Ectodermal cell (in vitro differentiated cells): ENCODE results near the gene ATG5.

Source experiments
- H3K27ac ChIP-seq: 2 replicates; pipeline ENCODE4 v1.7.0; 2013; ENCODE audit warnings: mild to moderate bottlenecking, low read depth, low read length; ENCODE audit not compliant: insufficient read depth, poor library complexity, severe bottlenecking
- H3K27me3 ChIP-seq: 2 replicates; pipeline ENCODE4 v1.7.0; 2013; ENCODE audit warnings: mild to moderate bottlenecking, low read length; ENCODE audit not compliant: insufficient read depth, control insufficient read depth, poor library complexity, severe bottlenecking
- H3K36me3 ChIP-seq: one replicate; pipeline ENCODE4 v1.7.0; 2013; ENCODE audit warnings: low read length; ENCODE audit not compliant: control insufficient read depth, insufficient read depth
- H3K4me1 ChIP-seq: one replicate; pipeline ENCODE4 v1.7.0; 2013; ENCODE audit warnings: low read length; ENCODE audit not compliant: control insufficient read depth, insufficient read depth
- H3K4me3 ChIP-seq: 2 replicates; pipeline ENCODE4 v1.7.0; 2013; ENCODE audit warnings: low read depth, low read length, control low read depth; ENCODE audit not compliant: insufficient read depth
- H3K9me3 ChIP-seq: 2 replicates; pipeline ENCODE4 v1.7.0; 2013; ENCODE audit warnings: mild to moderate bottlenecking, low read length, moderate library complexity; ENCODE audit not compliant: control insufficient read depth
- WGBS, 2 experiments: methylation state at CpG; one replicate each; pipeline ENCODE4 v1.1.7; 2013; ENCODE audit warnings: missing lambda C conversion rate in 2 of 2; 5-methylcytosine and 5-hydroxymethylcytosine counted together

ATG5 gene

DNA sequence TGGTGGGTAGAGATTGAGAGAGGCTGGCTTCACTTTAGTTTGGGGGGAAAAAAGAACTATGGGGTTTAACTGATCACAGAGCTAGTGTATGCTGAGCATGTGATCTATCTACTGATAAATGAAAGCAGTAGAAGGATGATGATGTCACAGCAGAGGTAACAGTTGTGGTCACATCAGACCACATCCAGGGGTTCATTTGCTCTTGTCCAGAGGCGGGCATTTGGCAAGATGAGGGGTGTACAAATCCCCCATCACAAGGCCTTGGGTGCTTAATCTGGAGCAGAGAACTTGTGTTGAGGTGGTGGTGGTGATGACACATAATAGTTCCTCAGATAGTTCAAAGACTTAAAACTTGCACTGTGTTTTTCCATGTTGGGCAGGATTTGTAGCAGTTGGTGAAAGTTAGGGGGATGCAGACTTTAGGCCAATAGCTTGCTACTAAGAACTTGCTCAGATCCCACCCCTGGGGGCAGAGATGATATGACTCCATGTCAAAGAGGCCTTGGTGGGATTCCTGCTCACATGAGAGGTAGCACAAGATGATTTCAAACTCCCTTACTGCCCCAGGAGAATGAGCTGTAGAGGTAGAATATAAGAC lies 176.0 kb downstream of the ATG5 start:
- H3K27ac ChIP-seq, result no peak overlapping the region
- H3K4me1 ChIP-seq, result peaks cover 12% of the 10 kb centered on the region
- H3K27me3 ChIP-seq, result no peaks in the 10 kb centered on the region
- H3K9me3 ChIP-seq, result no peaks in the 10 kb centered on the region
- no peaks in the 10 kb centered on the region for H3K36me3 ChIP-seq
- 88 to 100% methylated on average over 1 of the region's 1 CpG for WGBS, 2 experiments
- no peak overlapping the region for H3K4me3 ChIP-seq

DNA sequence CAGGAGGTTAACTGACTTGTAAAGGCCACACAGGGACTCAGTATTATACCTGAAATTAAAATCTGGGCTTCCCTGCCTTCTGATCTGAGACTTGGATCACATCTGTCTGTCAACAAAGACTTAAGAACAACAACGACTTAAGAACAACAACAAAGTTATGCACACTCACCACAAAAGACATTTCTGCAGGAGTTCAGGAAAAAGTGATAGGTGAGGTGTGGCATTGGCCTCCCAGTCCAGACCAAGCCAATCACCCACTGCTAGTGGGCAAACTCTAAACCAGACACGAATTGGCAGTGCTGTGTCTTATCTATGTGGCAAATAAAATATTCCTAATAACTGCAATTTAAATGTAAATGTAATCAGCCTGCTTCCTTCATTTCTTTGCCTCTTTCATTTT lies 178.1 kb downstream of the ATG5 start:
- Histone ChIP-seq H3K4me3 (no peak overlapping the region), H3K36me3 (no peaks in the 10 kb centered on the region), H3K27ac (no peak overlapping the region), H3K27me3 (no peaks in the 10 kb centered on the region), H3K9me3 (no peaks in the 10 kb centered on the region), H3K4me1 (peaks cover 12% of the 10 kb centered on the region)
- 83% methylated on average over 1 of the region's 2 CpGs; no CpG with 5 or more reads in 1 of the 2 experiments for WGBS, 2 experiments

DNA sequence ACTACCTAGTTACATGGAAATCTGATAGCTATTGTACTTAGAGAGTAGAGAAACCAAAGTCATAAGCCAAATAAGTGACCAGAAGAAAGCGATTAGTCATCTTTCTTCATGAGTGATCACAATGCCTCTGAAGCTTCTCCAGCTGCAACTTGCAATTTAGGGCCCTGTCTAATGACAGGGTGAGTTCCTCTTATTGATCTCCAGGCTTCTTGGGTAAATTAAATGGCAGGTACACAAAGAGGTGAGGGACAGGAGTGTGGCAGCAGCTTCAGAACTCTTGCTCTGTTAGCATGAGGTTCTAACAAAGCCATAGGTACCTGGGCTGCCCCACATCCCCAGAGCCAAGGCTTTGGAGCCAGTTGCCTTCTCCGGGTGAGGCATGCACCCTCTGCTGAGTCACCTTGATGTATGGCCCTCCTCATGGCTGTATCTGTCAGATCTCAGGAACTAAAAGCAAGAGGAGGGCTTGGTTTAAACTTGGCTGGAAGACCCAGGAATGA lies 178.7 kb downstream of the ATG5 start:
- Histone ChIP-seq H3K4me3 (no peak overlapping the region), H3K27ac (no peak overlapping the region), H3K4me1 (peaks cover 12% of the 10 kb centered on the region), H3K9me3 (no peaks in the 10 kb centered on the region), H3K27me3 (no peaks in the 10 kb centered on the region), H3K36me3 (no peaks in the 10 kb centered on the region)
- WGBS, 2 experiments, result 90 to 94% methylated on average over 2 of the region's 2 CpGs

DNA sequence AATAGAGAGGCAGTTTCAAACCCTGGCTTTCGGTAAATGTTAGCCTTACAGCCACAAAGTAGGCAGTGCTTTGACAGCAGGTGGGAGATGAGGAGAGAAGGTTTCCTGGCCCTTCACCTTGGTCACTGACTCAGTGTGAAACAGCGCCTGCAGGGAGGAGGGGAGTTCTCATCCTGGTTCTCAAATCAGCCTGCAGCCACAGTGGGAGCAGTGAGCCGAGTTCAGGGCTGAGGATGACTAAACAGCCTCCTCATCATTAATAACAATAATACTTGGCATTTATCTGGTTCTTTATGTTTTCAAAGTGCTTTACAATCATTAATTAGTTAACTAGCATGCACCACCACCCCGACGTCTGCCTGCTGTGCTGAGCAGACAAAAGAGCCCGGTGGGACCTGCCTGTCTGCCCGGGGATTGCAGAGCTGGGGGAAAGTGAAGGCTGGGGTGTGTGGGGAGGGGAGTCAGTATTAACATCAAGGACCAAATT lies 179.8 kb downstream of the ATG5 start:
- Histone ChIP-seq H3K4me3 (no peak overlapping the region), H3K27ac (no peak overlapping the region), H3K9me3 (no peaks in the 10 kb centered on the region), H3K36me3 (no peaks in the 10 kb centered on the region), H3K4me1 (peaks cover 12% of the 10 kb centered on the region), H3K27me3 (no peaks in the 10 kb centered on the region)
- 9 to 10% methylated on average over 6 to 7 of the region's 7 CpGs for WGBS, 2 experiments

DNA sequence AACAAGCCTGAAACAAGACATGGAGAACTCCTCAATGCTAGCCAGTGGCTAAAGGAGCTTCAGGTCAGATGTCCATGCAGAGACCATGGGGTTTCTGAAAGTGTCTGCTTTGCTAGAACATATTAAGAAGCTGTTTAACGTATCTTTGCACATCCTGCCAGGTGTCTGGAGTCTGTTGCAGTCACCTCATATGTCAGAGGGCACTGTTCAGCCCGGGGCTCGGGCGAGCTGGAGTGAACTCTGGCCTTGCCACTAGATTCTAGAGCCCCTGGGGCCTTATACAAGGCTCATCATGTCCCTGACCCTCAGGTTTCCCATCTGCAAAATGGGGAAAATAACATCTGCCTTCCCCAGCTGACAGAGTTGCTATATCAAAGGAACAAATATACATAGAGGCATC lies 180.4 kb downstream of the ATG5 start:
- H3K36me3 ChIP-seq, result no peaks in the 10 kb centered on the region
- no peak overlapping the region for H3K27ac ChIP-seq

DNA sequence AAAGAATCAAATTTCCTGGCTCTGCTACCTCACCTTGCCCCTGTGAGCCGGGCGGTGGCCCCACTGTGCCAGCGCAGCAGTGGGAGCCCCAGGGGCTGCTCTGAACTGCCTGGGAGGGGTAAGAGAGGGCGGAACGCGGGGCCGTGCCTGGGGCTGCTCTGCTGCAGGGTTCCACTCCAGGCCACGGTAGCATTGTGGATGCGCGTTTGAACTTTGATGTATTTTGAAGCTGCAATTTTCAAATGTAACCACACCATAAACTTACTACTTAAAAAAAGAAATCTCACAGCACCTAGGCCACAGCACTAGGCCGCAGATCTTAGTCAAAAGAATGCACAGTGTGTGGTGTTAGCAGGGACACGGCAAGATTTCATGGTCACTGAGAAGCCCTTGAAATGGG lies 181.9 kb downstream of the ATG5 start:
- 85 to 87% methylated on average over 12 of the region's 12 CpGs for WGBS, 2 experiments
- H3K27ac ChIP-seq, result no peak overlapping the region
- H3K4me3 ChIP-seq, result no peak overlapping the region
- peaks cover 12% of the 10 kb centered on the region for H3K4me1 ChIP-seq
- no peaks in the 10 kb centered on the region for H3K36me3 ChIP-seq
- H3K9me3 ChIP-seq, result no peaks in the 10 kb centered on the region
- no peaks in the 10 kb centered on the region for H3K27me3 ChIP-seq

More for the DNA sequence above, 180.4 kb downstream of the ATG5 start:
- Histone ChIP-seq H3K9me3 (no peaks in the 10 kb centered on the region), H3K4me3 (no peak overlapping the region), H3K27me3 (no peaks in the 10 kb centered on the region), H3K4me1 (peaks cover 12% of the 10 kb centered on the region)
- 91 to 92% methylated on average over 4 of the region's 4 CpGs for WGBS, 2 experiments

DNA sequence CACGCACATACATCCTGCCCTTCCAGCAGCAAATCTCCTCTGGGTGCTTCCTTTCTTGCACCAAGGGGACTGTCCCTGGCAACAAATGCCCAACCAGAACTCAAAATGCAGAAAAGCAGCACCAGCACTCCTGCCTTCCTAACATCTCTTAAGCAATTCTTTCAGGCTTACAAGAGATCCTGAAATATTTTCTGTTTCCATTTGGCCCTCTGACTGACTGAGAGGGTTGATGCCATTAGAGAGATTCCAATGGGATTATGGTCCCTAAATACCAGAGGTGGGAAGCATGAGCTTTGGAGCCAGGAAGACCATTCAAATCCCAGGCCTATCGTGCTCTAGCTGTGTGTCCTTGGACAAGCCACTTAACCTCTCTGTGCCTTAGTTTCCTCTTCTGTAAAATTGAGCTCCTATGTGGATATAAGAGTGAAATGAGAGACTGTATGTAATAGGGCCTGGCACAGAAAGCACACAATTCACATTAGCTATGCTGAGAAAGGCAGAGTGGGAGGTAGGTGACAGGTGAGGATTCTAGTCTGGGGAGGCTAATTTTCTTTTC lies 182.6 kb downstream of the ATG5 start:
- Histone ChIP-seq H3K27me3 (no peaks in the 10 kb centered on the region), H3K27ac (no peak overlapping the region), H3K4me3 (no peak overlapping the region), H3K9me3 (no peaks in the 10 kb centered on the region), H3K36me3 (no peaks in the 10 kb centered on the region), H3K4me1 (peaks cover 12% of the 10 kb centered on the region)
- WGBS, 2 experiments, result 90 to 93% methylated on average over 2 of the region's 2 CpGs

DNA sequence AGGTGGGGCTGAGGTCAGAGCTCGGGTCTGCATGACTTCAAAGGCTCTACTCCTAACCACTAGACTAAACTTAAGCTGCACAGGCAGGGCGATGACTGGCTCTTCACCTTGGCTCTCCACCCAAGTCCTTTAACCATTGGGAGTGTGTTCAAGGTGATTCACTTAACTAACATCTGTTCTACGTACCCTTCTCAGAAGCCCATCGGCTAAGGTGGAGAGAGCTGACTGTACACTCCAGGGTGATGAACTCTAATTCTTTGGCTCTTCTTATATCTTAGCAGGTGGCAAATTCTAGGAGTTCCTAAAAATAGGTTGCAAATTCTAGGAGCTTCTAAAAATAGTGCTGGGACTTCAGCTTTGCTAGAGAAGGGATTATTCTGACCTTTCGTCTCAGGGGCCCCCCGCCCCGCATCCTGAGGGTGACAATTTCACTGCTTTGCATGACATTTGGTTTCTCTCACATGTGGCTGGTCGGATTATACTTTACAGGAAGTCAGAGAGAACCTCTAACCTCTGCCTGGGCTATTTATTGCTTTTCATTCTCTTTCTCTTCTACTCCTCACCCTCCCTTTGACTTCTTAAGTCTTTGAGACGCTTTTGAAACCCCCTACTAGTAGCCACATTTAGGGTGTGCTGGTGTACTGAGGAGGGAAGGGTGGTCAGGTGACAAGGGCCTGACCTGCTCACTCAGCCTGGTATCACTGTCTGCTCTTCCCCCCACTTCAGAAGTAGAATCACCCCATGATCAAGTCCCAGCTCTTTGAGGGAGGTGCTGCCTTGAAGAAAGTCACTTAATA lies 183.9 kb downstream of the ATG5 start:
- WGBS, 2 experiments, result 88 to 89% methylated on average over 8 to 9 of the region's 9 CpGs
- Histone ChIP-seq H3K9me3 (no peaks in the 10 kb centered on the region), H3K27ac (no peak overlapping the region), H3K27me3 (no peaks in the 10 kb centered on the region), H3K36me3 (no peaks in the 10 kb centered on the region), H3K4me1 (peaks cover 12% of the 10 kb centered on the region), H3K4me3 (no peak overlapping the region)

DNA sequence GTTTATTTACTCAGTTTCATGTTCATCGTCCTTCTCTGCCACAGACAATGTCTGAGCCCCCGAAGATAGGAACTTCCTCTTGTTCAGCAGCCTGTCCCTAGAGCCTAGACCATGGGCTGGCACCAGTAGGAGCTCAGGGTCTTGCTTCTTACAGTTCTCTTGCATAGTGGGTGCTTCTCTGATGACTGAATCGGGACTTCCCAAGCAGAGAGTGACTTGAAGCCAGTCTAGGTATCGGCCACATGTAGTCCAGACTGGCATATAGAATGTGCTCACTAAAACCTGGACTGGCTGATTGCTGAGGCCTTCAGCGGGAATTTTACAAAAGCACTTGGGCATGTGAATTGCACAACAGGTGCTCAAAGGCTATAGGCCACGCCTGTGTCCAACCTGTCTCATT lies 187.4 kb downstream of the ATG5 start:
- WGBS, 2 experiments, result 91 to 94% methylated on average over 6 of the region's 6 CpGs
- H3K27ac ChIP-seq, result no peak overlapping the region
- H3K9me3 ChIP-seq, result no peaks in the 10 kb centered on the region
- no peaks in the 10 kb centered on the region for H3K4me1 ChIP-seq
- H3K27me3 ChIP-seq, result no peaks in the 10 kb centered on the region
- no peak overlapping the region for H3K4me3 ChIP-seq
- no peaks in the 10 kb centered on the region for H3K36me3 ChIP-seq

DNA sequence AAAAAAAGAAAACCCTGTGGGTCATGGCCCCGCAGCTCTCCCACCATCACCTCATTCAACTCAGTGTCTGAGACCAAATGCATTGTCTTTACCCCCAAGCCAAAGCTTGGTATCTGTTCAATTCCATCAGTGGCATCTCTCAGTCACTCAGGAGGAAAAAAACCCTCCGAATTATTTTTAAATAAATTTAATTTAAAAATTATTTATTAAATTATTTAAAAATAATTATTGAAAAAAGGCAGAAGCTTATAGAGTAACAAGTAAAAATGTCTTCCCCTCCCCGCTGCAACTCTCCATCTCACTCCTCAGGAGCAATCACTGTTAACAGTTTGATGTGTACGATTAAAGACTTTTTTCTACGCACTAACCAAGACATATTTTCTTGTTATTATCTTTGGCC lies 188.7 kb downstream of the ATG5 start:
- H3K4me1 ChIP-seq, result no peaks in the 10 kb centered on the region
- no peaks in the 10 kb centered on the region for H3K36me3 ChIP-seq
- no peaks in the 10 kb centered on the region for H3K9me3 ChIP-seq
- H3K27me3 ChIP-seq, result no peaks in the 10 kb centered on the region
- WGBS, 2 experiments, result 90 to 97% methylated on average over 4 of the region's 5 CpGs
- no peak overlapping the region for H3K4me3 ChIP-seq
- H3K27ac ChIP-seq, result no peak overlapping the region
